Testis (tissue), 2 donors: ENCODE data around the gene CRHR1.

Source experiments
- POLR2A ChIP-seq: fragments of 450-650 bp; IDR thresholded peaks from one replicate; pipeline ENCODE4 v1.6.1; 2017; ENCODE audit warnings: antibody characterized with exemption, mild to moderate bottlenecking, moderate library complexity
- TF ChIP-seq, protein P1 (sequence below), 3 experiments: fragments of 450-650 bp in 2 of 3; fragments of 200-600 bp in 1 of 3; sonication (generic) in 1 of 3; IDR thresholded peaks; one replicate each; pipeline ENCODE4 v1.5.1; 2016 to 2019; ENCODE audit warnings: antibody characterized with exemption in 3 of 3, mild to moderate bottlenecking in 2 of 3, moderate library complexity in 1 of 3

DNA sequence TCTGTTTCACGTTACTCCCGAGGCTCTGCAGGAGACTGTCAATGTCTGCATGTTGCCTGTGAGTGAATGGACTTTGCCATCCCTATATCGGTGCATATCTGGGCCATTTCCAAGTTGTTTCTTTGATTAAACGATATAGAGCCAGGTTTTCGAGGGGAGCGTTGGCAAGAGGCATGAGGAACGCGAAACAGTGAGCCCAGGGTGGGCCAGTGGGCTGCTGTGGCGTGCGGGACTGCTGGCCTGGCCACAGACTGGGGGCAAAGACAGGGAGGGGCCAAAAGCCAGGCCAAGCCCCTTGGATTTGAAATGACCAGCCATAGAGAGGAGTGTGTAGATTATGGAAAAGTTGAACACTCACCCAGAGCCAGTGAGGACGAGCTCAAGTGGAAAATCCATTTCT is 3.5 kb downstream of the CRHR1 start:
- no peak for TF ChIP-seq POLR2A
- TF ChIP-seq, protein P1, sequence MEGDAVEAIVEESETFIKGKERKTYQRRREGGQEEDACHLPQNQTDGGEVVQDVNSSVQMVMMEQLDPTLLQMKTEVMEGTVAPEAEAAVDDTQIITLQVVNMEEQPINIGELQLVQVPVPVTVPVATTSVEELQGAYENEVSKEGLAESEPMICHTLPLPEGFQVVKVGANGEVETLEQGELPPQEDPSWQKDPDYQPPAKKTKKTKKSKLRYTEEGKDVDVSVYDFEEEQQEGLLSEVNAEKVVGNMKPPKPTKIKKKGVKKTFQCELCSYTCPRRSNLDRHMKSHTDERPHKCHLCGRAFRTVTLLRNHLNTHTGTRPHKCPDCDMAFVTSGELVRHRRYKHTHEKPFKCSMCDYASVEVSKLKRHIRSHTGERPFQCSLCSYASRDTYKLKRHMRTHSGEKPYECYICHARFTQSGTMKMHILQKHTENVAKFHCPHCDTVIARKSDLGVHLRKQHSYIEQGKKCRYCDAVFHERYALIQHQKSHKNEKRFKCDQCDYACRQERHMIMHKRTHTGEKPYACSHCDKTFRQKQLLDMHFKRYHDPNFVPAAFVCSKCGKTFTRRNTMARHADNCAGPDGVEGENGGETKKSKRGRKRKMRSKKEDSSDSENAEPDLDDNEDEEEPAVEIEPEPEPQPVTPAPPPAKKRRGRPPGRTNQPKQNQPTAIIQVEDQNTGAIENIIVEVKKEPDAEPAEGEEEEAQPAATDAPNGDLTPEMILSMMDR (IDR thresholded peaks at IDR 0.05) = no peak
